H1 (cell line): ENCODE results near the gene PGBD5. TPM values are rescaled to one million over a fixed set of nuclear protein-coding genes. Genes with fewer than 3 reads are reported as not detected.

ENCODE experiments used
- CTCF ChIA-PET: fragments of 300-600 bp; sonication (Branson Sonifier 250); formaldehyde crosslinking; loops from one replicate; lab custom pipeline; 2021; ENCODE audit not compliant: partially characterized antibody; lab: Charles Lee
- POLR2A ChIA-PET: fragments of 300-600 bp; sonication (Branson Sonifier 250); formaldehyde crosslinking; loops from one replicate; lab custom pipeline; 2021; ENCODE audit warnings: inconsistent platforms; ENCODE audit not compliant: partially characterized antibody; lab: Charles Lee
- DNase-seq, 2 experiments: peaks; one replicate each; pipeline versions ENCODE4 v3.0.0 to v3.0.0-alpha.2; 2010 to 2022; ENCODE audit warnings: low spot score in 2 of 2, low read depth in 1 of 2, mixed read lengths in 1 of 2
- FAIRE-seq: peaks from 2 replicates; lab custom pipeline; 2011; peaks lifted over from hg19 to GRCh38; lab: Jason Lieb, UNC
- H2AFZ ChIP-seq: 2 replicates; pipeline ENCODE4 v1.8.1; 2012; ENCODE audit warnings: low read length, inconsistent platforms
- H2AK5ac ChIP-seq: 2 replicates; pipeline ENCODE4 v1.6.1; 2013; ENCODE audit warnings: low read depth, low read length
- H2BK120ac ChIP-seq: replicated peaks from 2 replicates; pipeline ENCODE3; 2013; ENCODE audit warnings: low read depth, low read length, inconsistent platforms
- H2BK12ac ChIP-seq: 2 replicates; pipeline ENCODE4 v1.6.1; 2013; ENCODE audit warnings: low read depth, low read length
- H2BK15ac ChIP-seq: 2 replicates; pipeline ENCODE4 v1.6.1; 2013; ENCODE audit warnings: low read length
- H2BK20ac ChIP-seq: 2 replicates; pipeline ENCODE4 v1.6.1; 2013; ENCODE audit warnings: low read length
- H2BK5ac ChIP-seq: 2 replicates; pipeline ENCODE4 v1.6.1; 2013; ENCODE audit warnings: low read depth, low read length
- H3K14ac ChIP-seq: 2 replicates; pipeline ENCODE4 v1.6.1; 2013; ENCODE audit warnings: inconsistent platforms; ENCODE audit not compliant: insufficient read length
- H3K18ac ChIP-seq: 2 replicates; pipeline ENCODE4 v1.6.1; 2013; ENCODE audit warnings: low read length; ENCODE audit errors: extremely low read depth
- H3K23ac ChIP-seq: 2 replicates; pipeline ENCODE4 v1.6.1; 2013; ENCODE audit warnings: inconsistent platforms; ENCODE audit not compliant: insufficient read length
- H3K23me2 ChIP-seq: 2 replicates; pipeline ENCODE4 v1.6.1; 2013; ENCODE audit warnings: low read depth, low read length
- H3K27ac ChIP-seq: 2 replicates; pipeline ENCODE4 v1.6.1; 2011; ENCODE audit warnings: low read depth, low read length, inconsistent platforms
- H3K27me3 ChIP-seq, 4 experiments: replicated peaks in 1 of 4; 1 replicate in 1 of 4; 2 replicates in 3 of 4; pipeline versions ENCODE4 v1.6.1 to v1.8.1; 2011 to 2013; ENCODE audit warnings: low read length in 3 of 4, mild to moderate bottlenecking in 3 of 4, inconsistent platforms in 2 of 4, mixed read lengths in 2 of 4, moderate library complexity in 1 of 4; ENCODE audit not compliant: control insufficient read depth in 3 of 4, insufficient read depth in 3 of 4; ENCODE audit errors: extremely low read depth in 1 of 4
- H3K36me3 ChIP-seq, 4 experiments: 2 replicates each; pipeline versions ENCODE4 v1.6.1 to v1.8.1; 2011 to 2013; ENCODE audit warnings: mild to moderate bottlenecking in 4 of 4, low read length in 3 of 4, moderate library complexity in 2 of 4, control low read depth in 1 of 4, inconsistent platforms in 1 of 4; ENCODE audit not compliant: insufficient read depth in 4 of 4, control insufficient read depth in 2 of 4
- H3K4ac ChIP-seq: replicated peaks from 2 replicates; pipeline ENCODE3; 2013; ENCODE audit warnings: low read length, low read depth, mixed read lengths, inconsistent platforms; ENCODE audit not compliant: insufficient read length
- H3K4me1 ChIP-seq, 4 experiments: replicated peaks in 1 of 4; 1 replicate in 1 of 4; 2 replicates in 3 of 4; pipeline versions ENCODE4 v1.6.1 to v1.8.1; 2011 to 2013; ENCODE audit warnings: low read length in 3 of 4, inconsistent platforms in 2 of 4, mixed read lengths in 1 of 4; ENCODE audit not compliant: insufficient read depth in 4 of 4, control insufficient read depth in 3 of 4
- H3K4me2 ChIP-seq, 2 experiments: 2 replicates each; pipeline versions ENCODE4 v1.6.1 to v1.8.1; 2011 to 2013; ENCODE audit warnings: low read depth in 2 of 2, low read length in 2 of 2, control low read depth in 1 of 2, inconsistent platforms in 1 of 2, mild to moderate bottlenecking in 1 of 2; ENCODE audit not compliant: insufficient read depth in 1 of 2
- H3K4me3 ChIP-seq, 4 experiments: fragments of 200-600, 300-600 bp in 1 of 4; sonication (generic), shearing (Covaris generic), sonication (Bioruptor Twin) in 1 of 4; 2 replicates each; pipeline versions ENCODE4 v1.5.1 to v1.8.1; 2011 to 2016; ENCODE audit warnings: low read length in 4 of 4, low read depth in 3 of 4, control low read depth in 2 of 4, inconsistent platforms in 2 of 4, mild to moderate bottlenecking in 2 of 4, mixed read lengths in 1 of 4, moderate library complexity in 1 of 4; ENCODE audit not compliant: insufficient read depth in 2 of 4; ENCODE audit errors: extremely low read depth in 1 of 4
- H3K56ac ChIP-seq: replicated peaks from 2 replicates; pipeline ENCODE3; 2013; ENCODE audit warnings: low read depth, mild to moderate bottlenecking, mixed read lengths, low read length, inconsistent platforms; ENCODE audit not compliant: insufficient read length
- H3K79me1 ChIP-seq: 2 replicates; pipeline ENCODE4 v1.6.1; 2013; ENCODE audit warnings: low read depth, low read length, control low read depth
- H3K79me2 ChIP-seq, 2 experiments: 2 replicates each; pipeline versions ENCODE4 v1.6.1 to v1.8.1; 2012 to 2013; ENCODE audit warnings: low read length in 2 of 2, mild to moderate bottlenecking in 2 of 2, inconsistent platforms in 1 of 2; ENCODE audit not compliant: insufficient read depth in 2 of 2, control insufficient read depth in 1 of 2
- H3K9ac ChIP-seq, 4 experiments: replicated peaks in 1 of 4; 1 replicate in 1 of 4; 2 replicates in 3 of 4; pipeline versions ENCODE4 v1.6.1 to v1.8.1; 2011 to 2013; ENCODE audit warnings: low read depth in 3 of 4, low read length in 3 of 4, control low read depth in 2 of 4, mild to moderate bottlenecking in 2 of 4, moderate library complexity in 2 of 4, inconsistent platforms in 1 of 4; ENCODE audit errors: extremely low read depth in 1 of 4
- H3K9me3 ChIP-seq, 2 experiments: 2 replicates each; pipeline versions ENCODE4 v1.6.1 to v1.8.1; 2012 to 2013; ENCODE audit warnings: mild to moderate bottlenecking in 2 of 2, moderate library complexity in 2 of 2, control low read depth in 1 of 2, inconsistent platforms in 1 of 2, low read depth in 1 of 2, low read length in 1 of 2, mixed read lengths in 1 of 2; ENCODE audit not compliant: insufficient read depth in 2 of 2
- H4K20me1 ChIP-seq, 2 experiments: replicated peaks in 1 of 2; 2 replicates each; pipeline versions ENCODE3 to v1.8.1; 2011 to 2013; ENCODE audit warnings: inconsistent platforms in 2 of 2, low read length in 2 of 2, mild to moderate bottlenecking in 1 of 2; ENCODE audit not compliant: insufficient read depth in 2 of 2, control insufficient read depth in 1 of 2
- H4K5ac ChIP-seq: 2 replicates; pipeline ENCODE4 v1.6.1; 2013; ENCODE audit warnings: low read length, low read depth, mixed read lengths, inconsistent platforms; ENCODE audit not compliant: insufficient read length
- H4K8ac ChIP-seq: 2 replicates; pipeline ENCODE4 v1.8.0; 2013; ENCODE audit warnings: mild to moderate bottlenecking, moderate library complexity, low read length, inconsistent platforms; ENCODE audit not compliant: insufficient read depth; ENCODE audit errors: extremely low read depth
- H4K91ac ChIP-seq: replicated peaks from 2 replicates; pipeline ENCODE3; 2013; ENCODE audit warnings: low read length, mixed read lengths, inconsistent platforms; ENCODE audit not compliant: insufficient read length
- KDM4A ChIP-seq: IDR thresholded peaks from one replicate; pipeline ENCODE4 v1.7.1; 2012; ENCODE audit warnings: low read depth, mild to moderate bottlenecking, moderate library complexity, low read length, inconsistent platforms; ENCODE audit not compliant: severe bottlenecking
- TEAD4 ChIP-seq: IDR thresholded peaks from 2 replicates; pipeline ENCODE4 v1.6.1; 2012; ENCODE audit warnings: low read depth, low read length, inconsistent platforms, mixed read lengths
- WGBS, 2 experiments: shearing (Covaris generic) in 1 of 2; methylation state at CpG; one replicate each; pipeline versions ENCODE4 v1.1.6 to v1.1.7; 2013 to 2015; ENCODE audit warnings: low lambda C conversion rate in 2 of 2, mixed read lengths in 2 of 2, inconsistent platforms in 1 of 2, low coverage in 1 of 2, missing lambda C conversion rate in 1 of 2; ENCODE audit not compliant: insufficient replicate concordance in 2 of 2, insufficient coverage in 1 of 2, insufficient read length in 1 of 2; ENCODE audit errors: extremely low coverage in 1 of 2, missing lambda C conversion rate in 1 of 2; 5-methylcytosine and 5-hydroxymethylcytosine counted together
- polyA plus RNA-seq, 7 experiments: library from polyadenylated mRNA; depleted of rRNA in 3 of 7; stranded (reverse) in 5 of 7; unstranded in 2 of 7; fragments of >200 nt in 5 of 7; fragments of 200-250 nt in 2 of 7; gene quantifications; 1 replicate in 5 of 7; 2 replicates in 1 of 7; 4 replicates in 1 of 7; pipeline versions ENCODE4 v1.2.1 to v1.2.3, GENCODE V29; 2011 to 2013; ENCODE audit warnings: missing spikeins in 2 of 7, mixed read lengths in 2 of 7
- total RNA-seq: library from RNA; stranded (reverse); fragmentation: NEBNext Ultra II Directional; extraction: Animal tissue kit (Norgen Biotek cat#: 25700); gene quantifications from 2 replicates; pipeline ENCODE4 v1.2.1, GENCODE V29; 2021

PGBD5 gene
- total and polyA plus RNA-seq, 2 of the 8 experiments (the other 6 are each of a cell fraction or from before 2014, with no cell fraction given): 16.3 to 18.4 TPM

GRCh38 chr1:230342019-230342418 is 84.1 kb downstream of the PGBD5 start:
- no peaks in the 10 kb centered on the region for H3K9me3 ChIP-seq
- H3K18ac ChIP-seq: no peak overlapping the region
- no peaks in the 10 kb centered on the region for H3K27me3 ChIP-seq
- ChIA-PET CTCF (interaction anchor here (0.6 kb wide), 1 partner anchor 895 kb away, joined by 3 read pairs; no protein-coding TSS in a partner anchor), POLR2A (interaction anchor here (1.2 to 1.8 kb wide), 3 partner anchors 8 to 50 kb away, joined by 3 to 6 read pairs (median 3); no protein-coding TSS in a partner anchor)
- no peak overlapping the region for H3K9ac ChIP-seq
- H4K5ac ChIP-seq: no peak overlapping the region
- no peak overlapping the region for H3K4ac ChIP-seq
- no peaks in the 10 kb centered on the region for H3K23me2 ChIP-seq
- H2BK120ac ChIP-seq: no peak overlapping the region
- H2BK15ac ChIP-seq: no peak overlapping the region
- no peaks in the 10 kb centered on the region for H3K79me2 ChIP-seq
- H3K14ac ChIP-seq: no peak overlapping the region
- no peak overlapping the region for H2AK5ac ChIP-seq
- H3K4me2 ChIP-seq: no peak overlapping the region
- H3K56ac ChIP-seq: no peak overlapping the region
- FAIRE-seq: no peak
- H3K27ac ChIP-seq: no peak overlapping the region
- H2AFZ ChIP-seq: no peak overlapping the region
- no peaks in the 10 kb centered on the region; the same call in 1 of the 2 replicates for H3K79me1 ChIP-seq
- no peak overlapping the region for H4K91ac ChIP-seq
- H3K36me3 ChIP-seq: peaks cover 0 to 3% (median 0%) of the 10 kb centered on the region in 4 experiments; a peak in 1 of 8 replicates
- DNase-seq: no peak
- H2BK20ac ChIP-seq: no peak overlapping the region
- no peak overlapping the region for H3K23ac ChIP-seq
- 0 out of 2 replicates have a peak overlapping the region, but pooled peaks have one; percentile 44 for H2BK5ac ChIP-seq
- no peaks in the 10 kb centered on the region for H4K20me1 ChIP-seq
- no peak overlapping the region for H2BK12ac ChIP-seq
- 61% methylated on average over 3 of the region's 3 CpGs; no CpG with 5 or more reads in 1 of the 2 experiments for WGBS, 2 experiments
- H3K4me3 ChIP-seq: no peak overlapping the region
- peaks cover 0 to 3% (median 2%) of the 10 kb centered on the region in 4 experiments; a peak in 2 of 7 replicates for H3K4me1 ChIP-seq
- H4K8ac ChIP-seq: no peak overlapping the region
- TF ChIP-seq KDM4A (no peak), TEAD4 (no peak)
